Prostate gland (tissue), 2 donors: ENCODE data around the gene SNRPB. TPM values are rescaled to one million over a fixed set of nuclear protein-coding genes. Genes with fewer than 3 reads are reported as not detected.

Source experiments
- DNase-seq: peaks from one replicate; pipeline ENCODE4 v3.0.0-alpha.2; 2019; ENCODE audit warnings: low spot score
- H3K27ac ChIP-seq, 2 donors: fragments of 200-600 bp; sonication (generic); 2 replicates each; pipeline ENCODE4 v1.5.1; 2017 to 2019
- H3K27me3 ChIP-seq: fragments of 200-600 bp; sonication (generic); replicated peaks from 2 replicates; pipeline ENCODE4 v1.5.1; 2019; ENCODE audit not compliant: insufficient read depth
- H3K36me3 ChIP-seq, 2 donors: fragments of 200-600 bp; sonication (generic); 1 replicate in 1 of 2; 2 replicates in 1 of 2; pipeline versions ENCODE4 v1.5.1 to v1.8.1; 2017 to 2019
- H3K4me1 ChIP-seq: fragments of 200-600 bp; sonication (generic); replicated peaks from 2 replicates; pipeline ENCODE4 v1.5.1; 2019
- H3K4me3 ChIP-seq, 2 donors: fragments of 200-600 bp; sonication (generic); 2 replicates each; pipeline ENCODE4 v1.5.1; 2017 to 2019
- H3K9me3 ChIP-seq: fragments of 200-600 bp; sonication (generic); 2 replicates; pipeline ENCODE4 v1.5.1; 2017
- CTCF ChIP-seq, 4 experiments: fragments of 200-600 bp in 2 of 4; fragments of 450-650 bp in 2 of 4; sonication (generic) in 2 of 4; IDR thresholded peaks; 1 replicate in 3 of 4; 2 replicates in 1 of 4; pipeline ENCODE4 v1.5.1; 2016 to 2019; ENCODE audit warnings: antibody characterized with exemption in 4 of 4, mild to moderate bottlenecking in 2 of 4, moderate library complexity in 2 of 4
- POLR2A ChIP-seq: fragments of 450-650 bp; IDR thresholded peaks from one replicate; pipeline ENCODE4 v1.6.1; 2016; ENCODE audit warnings: antibody characterized with exemption, mild to moderate bottlenecking
- POLR2AphosphoS5 ChIP-seq: sonication (generic); formaldehyde crosslinking; IDR thresholded peaks from one replicate; pipeline ENCODE4 v1.6.1; 2017; ENCODE audit warnings: antibody characterized with exemption
- WGBS: methylation state at CpG from one replicate; pipeline ENCODE4 v1.1.5; 2018; 5-methylcytosine and 5-hydroxymethylcytosine counted together
- intact Hi-C: fragments of 100-400 bp; cut with DNase I; formaldehyde crosslinking; loops from one replicate; pipeline ENCODE4 v1.14.2; 2022
- small RNA-seq, 2 donors: library from RNA; depleted of rRNA; stranded (forward); fragments of <200 nt; gene quantifications; one replicate each; pipeline ENCODE3, GENCODE V24; 2016
- total RNA-seq, 2 donors: library from RNA; depleted of rRNA; stranded (reverse); fragments of >200 nt; gene quantifications; one replicate each; pipeline ENCODE4 v1.1.0, GENCODE V29; 2016

Gene SNRPB
- total RNA-seq, 2 donors from 2014 or later = 215 to 294 TPM

- WGBS = 68% methylated on average over 2 of the region's 2 CpGs
- no peaks in the 10 kb centered on the region for H3K36me3 ChIP-seq
- H3K4me1 ChIP-seq = no peaks in the 10 kb centered on the region
Measured at GRCh38 chr20:2418388-2418787, 52.2 kb downstream of the SNRPB start.

GRCh38 chr20:2417213-2417541 lies 53.4 kb downstream of the SNRPB start:
- WGBS = 71% methylated on average over 14 of the region's 14 CpGs
- Histone ChIP-seq H3K27ac (no peak overlapping the region), H3K4me3 (no peak overlapping the region), H3K36me3 (no peaks in the 10 kb centered on the region), H3K27me3 (no peaks in the 10 kb centered on the region), H3K4me1 (no peaks in the 10 kb centered on the region), H3K9me3 (no peaks in the 10 kb centered on the region)
- TF ChIP-seq CTCF (IDR thresholded peaks at IDR 0.05) = no peak
- TF ChIP-seq POLR2AphosphoS5 = no peak
- no peak for TF ChIP-seq POLR2A
- intact Hi-C loops = no loop called here
- no peak for DNase-seq

More at GRCh38 chr20:2418388-2418787, 52.2 kb downstream of the SNRPB start:
- DNase-seq = no peak
- Histone ChIP-seq H3K9me3 (no peaks in the 10 kb centered on the region), H3K27me3 (no peaks in the 10 kb centered on the region), H3K4me3 (no peak overlapping the region), H3K27ac (no peak overlapping the region)
- no peak for TF ChIP-seq POLR2A
- no peak for TF ChIP-seq POLR2AphosphoS5
- TF ChIP-seq CTCF (IDR thresholded peaks at IDR 0.05) = no peak
- intact Hi-C loops = no loop called here

GRCh38 chr20:2416541-2417212 lies 53.9 kb downstream of the SNRPB start:
- intact Hi-C loops = no loop called here
- TF ChIP-seq CTCF (IDR thresholded peaks at IDR 0.05) (no peak), POLR2AphosphoS5 (no peak), POLR2A (no peak)
- no peak overlapping the region for H3K27ac ChIP-seq
- no peaks in the 10 kb centered on the region for H3K4me1 ChIP-seq
- H3K4me3 ChIP-seq = no peak overlapping the region
- H3K9me3 ChIP-seq = no peaks in the 10 kb centered on the region
- no peaks in the 10 kb centered on the region for H3K36me3 ChIP-seq
- no peak for DNase-seq
- no peaks in the 10 kb centered on the region for H3K27me3 ChIP-seq
- WGBS = 36% methylated on average over 6 of the region's 6 CpGs

Small RNA genes within 50 kb of the gene (small RNA-seq; reads per million reads assigned to genes)
- gene RF00019 = 0 reads per million in 2 donors

Other genes starting within 250 kb of the SNRPB start
- 1 to 10 TPM in 1 of 2 donors, under 1 TPM in 1; 0.23 to 1.8 TPM for gene TGM3, start 174.8 kb downstream of the SNRPB start, total RNA-seq
- gene TGM6, start 89.9 kb downstream of the SNRPB start, total RNA-seq = not detected
- gene ZNF343, start 38.1 kb upstream of the SNRPB start, total RNA-seq = 10 to 100 TPM in 1 of 2 donors, 1 to 10 TPM in 1; 8.0 to 10.4 TPM
- gene TMC2, start 65.8 kb upstream of the SNRPB start, total RNA-seq = under 1 TPM in 1 of 2 donors, not detected in 1; 0.23 TPM
- gene NOP56, start 181.8 kb upstream of the SNRPB start, total RNA-seq = 100 to 1,000 TPM in 1 of 2 donors, 10 to 100 TPM in 1; 50.8 to 108 TPM
- gene IDH3B, start 193.4 kb upstream of the SNRPB start, total RNA-seq = 100 to 1,000 TPM; 132 to 141 TPM
- 10 to 100 TPM; 48.9 to 58.8 TPM for gene EBF4, start 222.0 kb upstream of the SNRPB start, total RNA-seq